PFSK-1 (cell line): Measurements from ENCODE around the gene TOR1AIP2.

Experiments
- FOXP2 ChIP-seq: optimal IDR thresholded peaks from 2 replicates; pipeline ENCODE3; 2011; ENCODE audit warnings: borderline replicate concordance, control low read depth, inconsistent platforms; ENCODE audit not compliant: insufficient read depth; ENCODE audit errors: extremely low read length, extremely low read depth
- POLR2AphosphoS5 ChIP-seq: IDR thresholded peaks from 2 replicates; pipeline ENCODE4 v1.6.1; 2012; ENCODE audit warnings: low read depth, mild to moderate bottlenecking, control low read depth, low read length, moderate library complexity
- REST ChIP-seq, 2 experiments: IDR thresholded peaks; 2 replicates each; pipeline versions ENCODE4 v1.6.1 to v1.8.0; 2011 to 2012; ENCODE audit warnings: low read depth in 2 of 2, low read length in 2 of 2, control low read depth in 1 of 2, inconsistent platforms in 1 of 2, mild to moderate bottlenecking in 1 of 2, moderate library complexity in 1 of 2; ENCODE audit not compliant: insufficient read depth in 1 of 2

- TF ChIP-seq FOXP2 (no peak), REST (IDR thresholded peaks at IDR 0.05; ENCODE audit: insufficient read depth in 1 of 2, low read depth in 2 of 2, low read length in 2 of 2) (no peak), POLR2AphosphoS5 (no peak)
Observed at GRCh38 chr1:179800481-179800880, 77.1 kb downstream of the TOR1AIP2 start.
